K562 (cell line): ENCODE measurements around the gene SNIP1. TPM values are rescaled to one million over a fixed set of nuclear protein-coding genes. Genes with fewer than 3 reads are reported as not detected.

Experiments used
- AFF4 ChIP-seq: sonication (generic); formaldehyde crosslinking; IDR thresholded peaks from 2 replicates; pipeline ENCODE4 v1.8.0; 2023; ENCODE audit warnings: mild to moderate bottlenecking, missing genetic modification reagents
- CREB1 ChIP-seq, 2 experiments: sonication (generic) in 1 of 2; formaldehyde crosslinking in 1 of 2; IDR thresholded peaks; 2 replicates each; pipeline versions ENCODE4 v1.6.1 to v1.8.0; 2012 to 2022; ENCODE audit warnings: inconsistent platforms in 1 of 2, mild to moderate bottlenecking in 1 of 2, missing genetic modification reagents in 1 of 2, moderate library complexity in 1 of 2
- ETV5 ChIP-seq: sonication (generic); formaldehyde crosslinking; IDR thresholded peaks from 2 replicates; pipeline ENCODE4 v1.4.0; 2020; ENCODE audit warnings: low read depth, mild to moderate bottlenecking, missing genetic modification reagents
- HDAC8 ChIP-seq: fragments of 450-650 bp; IDR thresholded peaks from 2 replicates; pipeline ENCODE4 v1.6.1; 2016; ENCODE audit warnings: mild to moderate bottlenecking, missing genetic modification characterization, moderate library complexity, missing compliant biosample characterization
- ILF3 ChIP-seq: fragments of 450-650 bp; IDR thresholded peaks from 2 replicates; pipeline ENCODE4 v1.6.1; 2018; ENCODE audit warnings: antibody characterized with exemption, mild to moderate bottlenecking, moderate library complexity, borderline replicate concordance
- KAT7 ChIP-seq: sonication (generic); formaldehyde crosslinking; IDR thresholded peaks from 2 replicates; pipeline ENCODE4 v1.8.0; 2022; ENCODE audit warnings: missing genetic modification reagents, mild to moderate bottlenecking, borderline replicate concordance
- RBM25 ChIP-seq: fragments of 200-400 bp; formaldehyde crosslinking; IDR thresholded peaks from 2 replicates; pipeline ENCODE4 v1.6.1; 2018; ENCODE audit warnings: low read length, low read depth, moderate library complexity; ENCODE audit not compliant: severe bottlenecking
- RERE ChIP-seq: sonication (generic); formaldehyde crosslinking; IDR thresholded peaks from 2 replicates; pipeline ENCODE4 v1.8.0; 2023; ENCODE audit warnings: missing genetic modification reagents, mild to moderate bottlenecking, borderline replicate concordance
- SMAD4 ChIP-seq: fragments of 250-450 bp; sonication (Bioruptor Pico); conservative IDR thresholded peaks from 2 replicates; pipeline ENCODE4 v1.8.0; 2021; ENCODE audit warnings: inconsistent platforms, mild to moderate bottlenecking, moderate library complexity
- WHSC1 ChIP-seq: IDR thresholded peaks from one replicate; pipeline ENCODE4 v1.6.1; 2012; ENCODE audit warnings: low read length, control low read depth, inconsistent platforms
- ZBTB8A ChIP-seq: fragments of 450-650 bp; IDR thresholded peaks from 2 replicates; pipeline ENCODE4 v1.6.1; 2018; ENCODE audit warnings: mild to moderate bottlenecking, moderate library complexity; ENCODE audit not compliant: partially characterized antibody
- ZNF592 ChIP-seq: fragments of 450-650 bp; IDR thresholded peaks from 2 replicates; pipeline ENCODE4 v1.6.1; 2017; ENCODE audit warnings: antibody characterized with exemption, mild to moderate bottlenecking
- ZNF717 ChIP-seq: fragments of 250-450 bp; sonication (Bioruptor Pico); IDR thresholded peaks from 2 replicates; pipeline ENCODE4 v1.5.0; 2021
- polyA plus RNA-seq, 8 experiments: library from polyadenylated mRNA; depleted of rRNA in 4 of 8; stranded (reverse) in 5 of 8; unstranded in 3 of 8; fragments of >200 nt; fragmentation: Nextera tagmentation in 2 of 8; fragmentation: Illumina TruSeq in 1 of 8; extraction: Ambion mirVana in 2 of 8; extraction: Trizol in 1 of 8; gene quantifications; 2 replicates each; pipeline versions ENCODE4 v1.2.1 to v1.2.3, GENCODE V29; 2011 to 2014; ENCODE audit warnings: inconsistent platforms in 1 of 8, missing spikeins in 1 of 8
- total RNA-seq, 7 experiments: library from RNA; depleted of rRNA in 6 of 7; stranded (reverse); fragments of >200 nt in 6 of 7; fragmentation: Illumina TruSeq in 2 of 7; extraction: Trizol in 2 of 7; gene quantifications; 2 replicates each; pipeline versions ENCODE4 v1.2.1 to v1.2.3, GENCODE V29; 2011 to 2021; ENCODE audit warnings: low replicate concordance in 1 of 7

The SNIP1 gene
- total and polyA plus RNA-seq, 9 of the 15 experiments (the other 6 are each of a cell fraction or from before 2014, with no cell fraction given) = 2.9 to 25.9 (median 14.6) TPM

GRCh38 chr1:37560401-37561132, 6.5 kb upstream of the SNIP1 start (continued):
- TF ChIP-seq CREB1 (IDR thresholded peaks at IDR 0.05) (no peak), CREB1 (CRISPR knock-in tag; IDR thresholded peaks at IDR 0.05) (no peak), RBM25 (no peak), KAT7 (CRISPR knock-in tag) (no peak), ZNF717 (CRISPR knock-in tag) (no peak), SMAD4 (CRISPR knock-in tag) (peak; percentile 47; the same call in 1 of the 2 replicates), AFF4 (CRISPR knock-in tag) (no peak), ZBTB8A (no peak), HDAC8 (peak; percentile 63; the same call in 1 of the 2 replicates), ZNF592 (peak; percentile 83), ETV5 (CRISPR knock-in tag) (no peak), ILF3 (no peak), RERE (CRISPR knock-in tag) (no peak), WHSC1 (no peak)
